ENCODE data around the gene HMG20A. TPM values are rescaled to one million over a fixed set of nuclear protein-coding genes. Genes with fewer than 3 reads are reported as not detected.

The HMG20A gene
- 10 to 100 TPM; 30.9 to 34.7 TPM for total RNA-seq

DNA sequence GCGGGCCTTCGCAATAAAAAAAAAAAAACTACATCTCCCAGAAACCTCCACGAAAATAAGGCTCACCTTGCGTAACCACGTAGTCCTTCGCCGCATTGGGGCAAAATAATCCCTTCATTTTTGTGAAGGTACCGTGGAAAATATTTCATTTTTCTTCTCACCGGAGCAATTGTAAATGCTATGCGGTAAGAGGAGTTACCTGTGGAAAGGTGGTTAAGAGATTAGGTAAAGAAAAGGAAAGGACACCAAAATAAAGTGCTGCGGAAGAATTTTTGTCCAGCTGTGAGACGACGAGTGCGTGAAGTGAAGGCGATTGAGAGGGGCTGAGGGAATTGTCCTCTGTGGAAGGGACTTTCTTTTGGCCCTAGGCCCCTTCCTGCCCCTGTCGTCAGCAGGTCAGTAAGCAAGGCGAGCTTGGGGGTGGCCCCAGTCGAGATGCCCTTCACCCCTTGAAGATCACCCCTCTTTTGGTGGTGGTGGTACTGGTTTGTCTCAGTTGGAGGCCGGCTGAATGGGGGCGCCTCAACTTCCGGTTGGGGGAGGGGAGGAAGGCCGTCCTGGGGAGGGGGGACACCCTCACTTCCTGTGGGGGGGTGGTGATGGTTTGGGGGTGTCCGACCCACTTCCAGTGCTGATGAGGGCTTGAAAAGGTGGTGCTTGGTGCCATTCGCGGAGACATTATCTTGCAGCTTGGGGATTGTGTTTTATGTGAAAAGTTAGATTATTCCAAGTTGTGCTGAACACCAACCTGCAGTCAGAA is at the start of gene HMG20A:
TSS of gene HMG20A (plus strand) at position 279 of the 760 bp plus-strand sequence. CDS start 37,520 bp downstream, outside the sequence.
- Histone ChIP-seq H3K4me3 (peak within 1 kb of the TSS; percentile 78 to 96), H3K9me3 (no peaks in the 10 kb centered on the region), H3K4me1 (peaks cover 0 to 51% of the 10 kb centered on the region in 2 donors), H3K27me3 (no peaks in the 10 kb centered on the region), H3K27ac (peak within 1 kb of the TSS; percentile 95 to 98), H3K36me3 (no peaks in the 10 kb centered on the region)
- no peak for DNase-seq (ENCODE audit: low spot score)
- no peak for TF ChIP-seq CTCF (IDR thresholded peaks at IDR 0.05)

GRCh38 chr15:77371850-77372563 is 48.7 kb upstream of the HMG20A start:
- Histone ChIP-seq H3K4me3 (no peak overlapping the region), H3K36me3 (no peaks in the 10 kb centered on the region), H3K27ac (no peak overlapping the region), H3K9me3 (no peaks in the 10 kb centered on the region), H3K27me3 (no peaks in the 10 kb centered on the region), H3K4me1 (peaks cover 0 to 10% of the 10 kb centered on the region in 2 donors)
- no peak for TF ChIP-seq CTCF (IDR thresholded peaks at IDR 0.05)
- DNase-seq (ENCODE audit: low spot score), result no peak

DNA sequence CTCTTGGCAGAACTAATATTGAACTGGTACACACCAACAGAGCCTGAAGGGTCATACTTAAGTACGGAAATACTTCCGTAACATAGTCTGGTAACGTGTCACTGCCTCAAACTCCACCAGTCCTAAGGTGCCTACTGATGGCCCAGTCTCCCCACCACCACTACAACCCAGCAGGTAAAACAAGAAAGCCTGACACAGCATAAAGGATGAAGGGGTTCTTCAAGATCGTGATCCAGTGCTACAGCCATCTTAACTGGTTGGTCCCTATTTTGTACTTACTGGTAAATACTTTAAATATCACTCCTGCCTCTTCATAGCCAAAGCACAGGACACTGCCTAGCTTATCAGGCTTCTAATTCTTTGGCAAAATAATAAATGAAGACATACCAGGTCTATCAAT is 47.2 kb upstream of the HMG20A start:
- peaks cover 0 to 10% of the 10 kb centered on the region in 2 donors for H3K4me1 ChIP-seq
- no peak overlapping the region for H3K27ac ChIP-seq
- H3K27me3 ChIP-seq, result no peaks in the 10 kb centered on the region
- H3K36me3 ChIP-seq, result no peaks in the 10 kb centered on the region
- H3K9me3 ChIP-seq, result no peaks in the 10 kb centered on the region
- no peak overlapping the region for H3K4me3 ChIP-seq
- TF ChIP-seq CTCF (IDR thresholded peaks at IDR 0.05), result no peak
- no peak for DNase-seq (ENCODE audit: low spot score)

DNA sequence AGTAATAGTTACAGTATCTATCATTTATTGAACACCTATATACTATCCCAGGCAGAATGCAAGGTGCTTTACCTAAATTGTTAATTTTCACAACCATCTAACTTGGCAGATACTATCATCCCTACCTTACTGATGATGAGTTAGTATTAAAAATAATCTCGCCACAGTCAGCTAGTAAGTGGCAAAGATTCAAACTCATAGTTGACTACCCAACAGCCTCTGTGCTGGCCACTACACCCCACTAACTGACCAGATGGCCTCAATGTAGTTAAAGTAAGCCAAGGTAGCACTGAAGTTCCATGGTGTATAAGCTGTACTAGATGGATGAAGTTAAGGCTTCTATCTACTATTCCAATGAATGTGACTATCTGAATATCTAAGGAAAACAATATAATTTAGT is 45.6 kb upstream of the HMG20A start:
- TF ChIP-seq CTCF (IDR thresholded peaks at IDR 0.05), result no peak
- Histone ChIP-seq H3K27me3 (no peaks in the 10 kb centered on the region), H3K27ac (no peak overlapping the region), H3K36me3 (no peaks in the 10 kb centered on the region), H3K9me3 (no peaks in the 10 kb centered on the region), H3K4me3 (no peak overlapping the region), H3K4me1 (peaks cover 0 to 5% of the 10 kb centered on the region in 2 donors)
- DNase-seq (ENCODE audit: low spot score), result no peak

DNA sequence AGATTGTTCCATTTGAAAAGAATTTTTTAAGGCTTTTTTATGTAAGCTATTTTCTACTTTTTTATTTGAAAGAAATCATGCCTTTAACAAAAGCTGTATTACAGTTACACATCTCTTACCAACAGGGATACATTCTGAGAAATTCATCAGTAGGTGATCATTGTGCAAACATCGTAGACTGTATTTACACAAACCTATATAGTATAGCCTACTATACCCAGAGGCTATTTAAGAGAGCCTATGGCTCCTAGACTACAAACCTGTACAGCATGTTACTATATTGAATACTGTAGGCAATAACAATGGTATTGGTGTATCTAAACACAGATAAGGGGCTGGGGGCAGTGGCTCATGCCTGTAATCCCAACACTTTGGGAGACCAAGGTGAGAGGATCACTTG is 43.9 kb upstream of the HMG20A start:
- Histone ChIP-seq H3K27me3 (no peaks in the 10 kb centered on the region), H3K36me3 (no peaks in the 10 kb centered on the region), H3K27ac (no peak overlapping the region), H3K4me3 (no peak overlapping the region), H3K4me1 (peaks cover 0 to 1% of the 10 kb centered on the region in 2 donors), H3K9me3 (no peaks in the 10 kb centered on the region)
- no peak for DNase-seq (ENCODE audit: low spot score)
- TF ChIP-seq CTCF (IDR thresholded peaks at IDR 0.05), result no peak
